Kidney (tissue), 14 donors: Measurements from ENCODE around the gene MEI1. TPM values are rescaled to one million over a fixed set of nuclear protein-coding genes. Genes with fewer than 3 reads are reported as not detected.

Source experiments
- DNase-seq, 5 donors: peaks; one replicate each; pipeline ENCODE4 v3.0.0-alpha.2; 2013 to 2020
- FAIRE-seq: peaks from 2 replicates; lab custom pipeline; 2012; peaks lifted over from hg19 to GRCh38; lab: Jason Lieb, UNC
- H3K27ac ChIP-seq, 2 donors: one replicate each; pipeline ENCODE4 v1.7.0; 2013; ENCODE audit warnings: low read depth in 2 of 2, low read length in 2 of 2, inconsistent platforms in 1 of 2
- H3K27me3 ChIP-seq: one replicate; pipeline ENCODE4 v1.7.1; 2013; ENCODE audit warnings: low read length, inconsistent platforms; ENCODE audit not compliant: control insufficient read depth, insufficient read depth
- H3K36me3 ChIP-seq, 3 donors: one replicate each; pipeline versions ENCODE4 v1.7.0 to v1.7.1; 2013; ENCODE audit warnings: low read length in 3 of 3, control low read depth in 1 of 3, inconsistent platforms in 1 of 3; ENCODE audit not compliant: insufficient read depth in 3 of 3, control insufficient read depth in 2 of 3
- H3K4me1 ChIP-seq, 3 donors: one replicate each; pipeline versions ENCODE4 v1.7.0 to v1.7.1; 2013; ENCODE audit warnings: low read length in 3 of 3, inconsistent platforms in 1 of 3, low read depth in 1 of 3; ENCODE audit not compliant: control insufficient read depth in 2 of 3, insufficient read depth in 2 of 3
- H3K4me3 ChIP-seq, 3 donors: one replicate each; pipeline versions ENCODE4 v1.7.0 to v1.8.1; 2013; ENCODE audit warnings: low read length in 3 of 3, control low read depth in 1 of 3, inconsistent platforms in 1 of 3
- H3K9ac ChIP-seq, 3 donors: one replicate each; pipeline versions ENCODE4 v1.7.0 to v1.7.1; 2013; ENCODE audit warnings: low read length in 3 of 3, control low read depth in 1 of 3, inconsistent platforms in 1 of 3
- H3K9me3 ChIP-seq, 3 donors: one replicate each; pipeline versions ENCODE4 v1.7.0 to v1.7.1; 2013; ENCODE audit warnings: low read length in 3 of 3, control low read depth in 1 of 3, inconsistent platforms in 1 of 3; ENCODE audit not compliant: control insufficient read depth in 2 of 3, insufficient read depth in 1 of 3
- intact Hi-C: fragments of 100-400 bp; cut with DNase I; formaldehyde crosslinking; loops from one replicate; pipeline ENCODE4 v1.11.1; 2022
- polyA plus RNA-seq: library from polyadenylated mRNA; stranded (reverse); fragments of 350-450 nt; fragmentation: Illumina TruSeq; extraction: RNeasy Lipid Tissue Mini Kit (QIAGEN cat#74804); gene quantifications from one replicate; pipeline ENCODE4 v1.2.3, GENCODE V29; 2014; ENCODE audit warnings: low read depth, low replicate concordance; ENCODE audit not compliant: insufficient read depth
- total RNA-seq: library from RNA; stranded (reverse); fragmentation: NEBNext Ultra II Directional; extraction: Animal tissue kit (Norgen Biotek cat#: 25700); gene quantifications from one replicate; pipeline ENCODE4 v1.2.1, GENCODE V29; 2021
- TF ChIP-seq, protein P1 (sequence below): IDR thresholded peaks from 3 replicates; pipeline ENCODE4 v1.5.1; 2012; ENCODE audit warnings: mild to moderate bottlenecking, moderate library complexity, borderline replicate concordance; ENCODE audit not compliant: insufficient read depth; ENCODE audit errors: extremely low read depth
- donor health status: control.
- donor health status: control.
- donor health status: control.
- donor health status: control.
- donor health status: control.
- donor health status: DM: yes; HTN: yes; CAD: no.
- donor health status: Normal renal cell carcinoma (clear cell type).

MEI1 gene
- total and polyA plus RNA-seq, 2 donors from 2014 or later, result 2.4 to 14.6 TPM

GRCh38 chr22:41819257-41819656 is 120.0 kb downstream of the MEI1 start:
- H3K4me3 ChIP-seq, result no peak overlapping the region
- no peak overlapping the region for H3K9ac ChIP-seq
- H3K4me1 ChIP-seq, result no peaks in the 10 kb centered on the region
- TF ChIP-seq, protein P1, sequence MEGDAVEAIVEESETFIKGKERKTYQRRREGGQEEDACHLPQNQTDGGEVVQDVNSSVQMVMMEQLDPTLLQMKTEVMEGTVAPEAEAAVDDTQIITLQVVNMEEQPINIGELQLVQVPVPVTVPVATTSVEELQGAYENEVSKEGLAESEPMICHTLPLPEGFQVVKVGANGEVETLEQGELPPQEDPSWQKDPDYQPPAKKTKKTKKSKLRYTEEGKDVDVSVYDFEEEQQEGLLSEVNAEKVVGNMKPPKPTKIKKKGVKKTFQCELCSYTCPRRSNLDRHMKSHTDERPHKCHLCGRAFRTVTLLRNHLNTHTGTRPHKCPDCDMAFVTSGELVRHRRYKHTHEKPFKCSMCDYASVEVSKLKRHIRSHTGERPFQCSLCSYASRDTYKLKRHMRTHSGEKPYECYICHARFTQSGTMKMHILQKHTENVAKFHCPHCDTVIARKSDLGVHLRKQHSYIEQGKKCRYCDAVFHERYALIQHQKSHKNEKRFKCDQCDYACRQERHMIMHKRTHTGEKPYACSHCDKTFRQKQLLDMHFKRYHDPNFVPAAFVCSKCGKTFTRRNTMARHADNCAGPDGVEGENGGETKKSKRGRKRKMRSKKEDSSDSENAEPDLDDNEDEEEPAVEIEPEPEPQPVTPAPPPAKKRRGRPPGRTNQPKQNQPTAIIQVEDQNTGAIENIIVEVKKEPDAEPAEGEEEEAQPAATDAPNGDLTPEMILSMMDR, result no peak
- no peak overlapping the region for H3K27ac ChIP-seq
- peaks cover 0 to 5% (median 2%) of the 10 kb centered on the region in 3 donors for H3K36me3 ChIP-seq
- FAIRE-seq (no peak), DNase-seq (no peak)
- no peaks in the 10 kb centered on the region for H3K9me3 ChIP-seq
- intact Hi-C loops, result no loop called here
- no peaks in the 10 kb centered on the region for H3K27me3 ChIP-seq

GRCh38 chr22:41820447-41820846 is 121.1 kb downstream of the MEI1 start:
- TF ChIP-seq, protein P1, result no peak
- DNase-seq, result no peak
- no peak overlapping the region for H3K27ac ChIP-seq
- FAIRE-seq, result no peak
- H3K9me3 ChIP-seq, result no peaks in the 10 kb centered on the region
- intact Hi-C loops, result no loop called here
- H3K36me3 ChIP-seq, result peaks cover 0 to 5% (median 2%) of the 10 kb centered on the region in 3 donors
- no peaks in the 10 kb centered on the region for H3K27me3 ChIP-seq
- peaks cover 0 to 3% (median 0%) of the 10 kb centered on the region in 3 donors for H3K4me1 ChIP-seq
- H3K4me3 ChIP-seq, result no peak overlapping the region
- no peak overlapping the region for H3K9ac ChIP-seq

DNA sequence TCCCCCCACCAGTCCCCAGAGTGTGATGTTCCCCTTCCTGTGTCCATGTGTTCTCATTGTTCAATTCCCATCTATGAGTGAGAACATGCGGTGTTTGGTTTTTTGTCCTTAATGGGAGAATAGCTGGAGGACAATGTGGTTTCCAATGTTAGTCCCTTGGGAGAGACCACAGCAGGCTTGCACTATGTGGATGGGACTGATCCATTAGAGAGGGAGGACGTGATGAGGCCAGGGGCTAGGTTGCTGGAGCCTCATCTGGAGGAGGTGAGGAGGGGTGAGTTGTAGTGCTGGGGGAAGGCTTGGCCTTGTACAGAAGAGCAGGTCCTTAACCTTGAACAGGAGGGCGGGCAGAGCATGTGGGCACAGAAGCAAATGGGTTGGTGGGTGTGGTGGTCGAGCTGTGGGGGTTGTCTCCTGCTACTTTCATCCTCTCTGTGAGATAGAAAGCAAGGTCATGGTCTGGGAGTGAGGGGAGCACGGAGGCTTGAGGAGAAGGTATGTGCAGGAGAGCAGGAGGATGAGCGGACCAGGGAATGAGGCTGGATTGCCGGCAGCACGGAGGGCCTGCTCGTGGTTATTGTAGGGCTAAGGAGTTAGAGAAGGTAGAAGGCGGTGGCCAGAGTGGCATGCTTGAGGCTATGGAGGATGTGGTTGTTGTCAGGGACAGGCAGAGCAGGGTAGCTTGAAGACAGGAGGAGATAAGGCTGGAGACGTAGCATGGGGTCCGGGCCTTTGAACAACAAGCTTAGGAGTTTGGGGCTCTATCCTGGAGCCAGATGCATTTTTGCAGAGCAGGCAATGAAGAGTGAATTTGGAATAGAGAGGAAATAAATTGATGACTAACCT is 122.4 kb downstream of the MEI1 start:
- Histone ChIP-seq H3K27me3 (no peaks in the 10 kb centered on the region), H3K36me3 (no peaks in the 10 kb centered on the region), H3K27ac (no peak overlapping the region), H3K4me1 (peaks cover 0 to 12% (median 9%) of the 10 kb centered on the region in 3 donors), H3K4me3 (no peak overlapping the region), H3K9me3 (no peaks in the 10 kb centered on the region), H3K9ac (no peak overlapping the region)
- TF ChIP-seq, protein P1, result no peak
- no peak for FAIRE-seq
- intact Hi-C loops, result no loop called here
- DNase-seq, result no peak
